Gastrocnemius medialis (tissue), 4 donors: Measurements from ENCODE around the gene ATP6V0B. TPM values are rescaled to one million over a fixed set of nuclear protein-coding genes. Genes with fewer than 3 reads are reported as not detected.

Experiments
- ATAC-seq, 2 donors: fragments of 150-250 bp; one replicate each; pipeline ENCODE4 v1.9.1; 2016
- DNase-seq, 2 donors: peaks; one replicate each; pipeline ENCODE4 v3.0.0-alpha.2; 2019
- H3K27ac ChIP-seq, 4 donors: fragments of 200-600 bp; sonication (generic); 1 replicate in 1 of 4; 2 replicates in 3 of 4; pipeline ENCODE4 v1.5.1; 2016 to 2018; ENCODE audit warnings: mild to moderate bottlenecking in 2 of 4, moderate library complexity in 1 of 4
- H3K27me3 ChIP-seq, 3 donors: fragments of 200-600 bp; sonication (generic) in 2 of 3; 1 replicate in 1 of 3; 2 replicates in 2 of 3; pipeline versions ENCODE4 v1.5.1 to v1.6.0; 2016 to 2019; ENCODE audit warnings: mild to moderate bottlenecking in 1 of 3, moderate library complexity in 1 of 3
- H3K36me3 ChIP-seq, 2 donors: fragments of 200-600 bp; sonication (generic) in 1 of 2; one replicate each; pipeline ENCODE4 v1.5.1; 2017 to 2018
- H3K4me1 ChIP-seq, 2 donors: fragments of 200-600 bp; sonication (generic) in 1 of 2; one replicate each; pipeline ENCODE4 v1.5.1; 2016 to 2017; ENCODE audit warnings: mild to moderate bottlenecking in 2 of 2
- H3K4me3 ChIP-seq, 4 donors: fragments of 200-600 bp; sonication (generic) in 3 of 4; 1 replicate in 1 of 4; 2 replicates in 3 of 4; pipeline ENCODE4 v1.5.1; 2016 to 2019; ENCODE audit warnings: mild to moderate bottlenecking in 2 of 4
- H3K9me3 ChIP-seq, 3 donors: fragments of 200-600 bp; sonication (generic) in 2 of 3; 1 replicate in 1 of 3; 2 replicates in 2 of 3; pipeline ENCODE4 v1.5.1; 2016 to 2019
- POLR2A ChIP-seq, 2 donors: fragments of 450-650 bp; IDR thresholded peaks; one replicate each; pipeline ENCODE4 v1.6.1; 2017; ENCODE audit warnings: antibody characterized with exemption in 2 of 2, mild to moderate bottlenecking in 2 of 2, moderate library complexity in 2 of 2
- in situ Hi-C, 4 donors: fragments of 200-750 bp; cut with MboI; loops; one replicate each; pipeline versions ENCODE4 v1.15.0 to v1.8.0; 2017; ENCODE audit warnings: low sequenced_read_pairs in 4 of 4
- intact Hi-C: fragments of 100-400 bp; cut with DNase I; formaldehyde crosslinking; loops from one replicate; pipeline ENCODE4 v1.15.1; 2023; ENCODE audit warnings: low total_unique reads
- total RNA-seq, 4 donors: library from RNA; depleted of rRNA; stranded (reverse); fragments of >200 nt; gene quantifications; one replicate each; pipeline versions ENCODE4 v1.1.0 to v1.2.3, GENCODE V29; 2016
- TF ChIP-seq, protein P1 (sequence below), 5 experiments: fragments of 450-650 bp in 3 of 5; fragments of 200-600 bp in 2 of 5; sonication (generic) in 2 of 5; IDR thresholded peaks in 4 of 5; conservative IDR thresholded peaks in 1 of 5; 1 replicate in 4 of 5; 2 replicates in 1 of 5; pipeline ENCODE4 v1.5.1; 2016 to 2019; ENCODE audit warnings: antibody characterized with exemption in 5 of 5, mild to moderate bottlenecking in 3 of 5, moderate library complexity in 3 of 5

The ATP6V0B gene
- total RNA-seq, 4 donors from 2014 or later: 156 to 242 (median 195) TPM

DNA sequence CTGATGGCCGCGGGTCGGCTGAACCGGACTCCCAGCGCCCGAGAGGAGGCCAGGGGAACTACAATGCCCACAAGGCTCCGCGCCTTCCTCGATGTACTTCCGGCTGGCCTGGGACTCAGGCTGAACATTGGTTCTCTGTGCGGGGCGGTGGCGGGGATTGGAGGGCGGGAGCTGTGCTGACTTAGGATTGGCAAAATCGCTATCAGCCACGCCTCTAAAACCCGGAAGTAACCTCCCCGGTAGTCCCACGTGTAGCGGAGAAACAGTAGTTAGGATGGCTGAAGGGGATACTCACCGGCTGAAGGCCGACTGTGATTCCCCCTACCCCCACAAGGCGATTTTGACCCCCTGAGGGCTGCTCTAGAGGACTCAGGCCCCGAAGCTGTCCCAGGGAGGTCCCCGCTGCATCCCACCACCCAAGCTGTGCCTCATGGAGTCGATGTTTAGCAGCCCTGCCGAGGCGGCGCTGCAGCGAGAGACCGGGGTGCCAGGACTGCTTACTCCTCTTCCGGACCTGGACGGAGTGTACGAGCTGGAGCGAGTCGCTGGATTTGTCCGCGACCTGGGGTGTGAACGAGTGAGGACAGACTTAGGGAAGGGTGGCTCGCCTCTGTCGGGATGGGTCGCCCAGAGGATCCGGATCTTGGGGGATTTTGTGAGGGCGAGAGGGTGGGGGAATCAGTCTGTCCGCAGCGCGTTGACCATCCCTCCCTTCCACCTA lies 4.9 kb upstream of the ATP6V0B start, which contains the start of gene DPH2:
DPH2 (plus strand) TSS at position 265 of the 721 bp plus-strand sequence; CDS start at position 431, 166 bp downstream.
- peak; percentile 82 to 89 for ATAC-seq
- peak within 1 kb of the TSS; percentile 91 to 98 (median 96) for H3K27ac ChIP-seq
- in situ Hi-C loops: no loop called here
- TF ChIP-seq, protein P1, sequence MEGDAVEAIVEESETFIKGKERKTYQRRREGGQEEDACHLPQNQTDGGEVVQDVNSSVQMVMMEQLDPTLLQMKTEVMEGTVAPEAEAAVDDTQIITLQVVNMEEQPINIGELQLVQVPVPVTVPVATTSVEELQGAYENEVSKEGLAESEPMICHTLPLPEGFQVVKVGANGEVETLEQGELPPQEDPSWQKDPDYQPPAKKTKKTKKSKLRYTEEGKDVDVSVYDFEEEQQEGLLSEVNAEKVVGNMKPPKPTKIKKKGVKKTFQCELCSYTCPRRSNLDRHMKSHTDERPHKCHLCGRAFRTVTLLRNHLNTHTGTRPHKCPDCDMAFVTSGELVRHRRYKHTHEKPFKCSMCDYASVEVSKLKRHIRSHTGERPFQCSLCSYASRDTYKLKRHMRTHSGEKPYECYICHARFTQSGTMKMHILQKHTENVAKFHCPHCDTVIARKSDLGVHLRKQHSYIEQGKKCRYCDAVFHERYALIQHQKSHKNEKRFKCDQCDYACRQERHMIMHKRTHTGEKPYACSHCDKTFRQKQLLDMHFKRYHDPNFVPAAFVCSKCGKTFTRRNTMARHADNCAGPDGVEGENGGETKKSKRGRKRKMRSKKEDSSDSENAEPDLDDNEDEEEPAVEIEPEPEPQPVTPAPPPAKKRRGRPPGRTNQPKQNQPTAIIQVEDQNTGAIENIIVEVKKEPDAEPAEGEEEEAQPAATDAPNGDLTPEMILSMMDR (IDR thresholded peaks at IDR 0.05 in 4 of 5, conservative IDR thresholded peaks at IDR 0.05 in 1 of 5): peak in 3 of 5 experiments; percentile 8 to 45 (median 18)
- TF ChIP-seq POLR2A (IDR thresholded peaks at IDR 0.05): peak; percentile 56 to 69
- peaks cover 21 to 39% of the 10 kb centered on the region in 2 donors for H3K4me1 ChIP-seq
- peak within 1 kb of the TSS; percentile 77 to 95 (median 88) for H3K4me3 ChIP-seq
- no peaks in the 10 kb centered on the region for H3K27me3 ChIP-seq
- H3K9me3 ChIP-seq: no peaks in the 10 kb centered on the region
- peaks cover 0 to 40% of the 10 kb centered on the region in 2 donors for H3K36me3 ChIP-seq
- intact Hi-C loops: loop anchor here (1.0 to 10.0 kb wide), 2 partner anchors 24 to 385 kb away; partner anchors contain the start of genes ERI3 and IPO13
- DNase-seq: peak; percentile 97 to 98

DNA sequence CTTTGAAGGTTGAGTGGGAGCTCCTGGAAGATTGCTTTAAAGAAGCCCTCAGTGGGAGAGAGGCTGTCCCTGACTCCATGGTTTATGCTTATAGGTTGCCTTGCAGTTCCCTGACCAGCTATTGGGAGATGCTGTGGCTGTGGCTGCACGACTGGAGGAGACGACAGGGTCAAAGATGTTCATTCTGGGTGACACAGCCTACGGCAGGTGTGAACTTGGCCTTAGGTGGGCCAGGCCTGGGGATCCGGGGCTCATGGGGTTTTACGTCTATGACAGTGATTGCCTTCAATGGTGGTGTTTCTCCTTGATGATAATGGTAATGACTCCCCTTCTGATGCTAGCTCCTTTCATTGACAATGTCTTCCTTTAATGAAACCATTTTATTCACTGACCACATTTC lies 4.3 kb upstream of the ATP6V0B start:
- peaks cover 0 to 34% of the 10 kb centered on the region in 2 donors for H3K36me3 ChIP-seq
- no peak for ATAC-seq
- H3K27ac ChIP-seq: peak overlapping the region; percentile 91 to 98 (median 96)
- TF ChIP-seq POLR2A (IDR thresholded peaks at IDR 0.05): no peak
- TF ChIP-seq, protein P1 (IDR thresholded peaks at IDR 0.05 in 4 of 5, conservative IDR thresholded peaks at IDR 0.05 in 1 of 5): no peak
- intact Hi-C loops: loop anchor here (10.0 kb wide), 1 partner anchor 384 kb away; the partner anchor contains the start of gene ERI3
- no peak for DNase-seq
- H3K27me3 ChIP-seq: no peaks in the 10 kb centered on the region
- peak overlapping the region; percentile 77 to 95 (median 88) for H3K4me3 ChIP-seq
- H3K4me1 ChIP-seq: peaks cover 23 to 43% of the 10 kb centered on the region in 2 donors
- no peaks in the 10 kb centered on the region for H3K9me3 ChIP-seq
- in situ Hi-C loops: no loop called here

DNA sequence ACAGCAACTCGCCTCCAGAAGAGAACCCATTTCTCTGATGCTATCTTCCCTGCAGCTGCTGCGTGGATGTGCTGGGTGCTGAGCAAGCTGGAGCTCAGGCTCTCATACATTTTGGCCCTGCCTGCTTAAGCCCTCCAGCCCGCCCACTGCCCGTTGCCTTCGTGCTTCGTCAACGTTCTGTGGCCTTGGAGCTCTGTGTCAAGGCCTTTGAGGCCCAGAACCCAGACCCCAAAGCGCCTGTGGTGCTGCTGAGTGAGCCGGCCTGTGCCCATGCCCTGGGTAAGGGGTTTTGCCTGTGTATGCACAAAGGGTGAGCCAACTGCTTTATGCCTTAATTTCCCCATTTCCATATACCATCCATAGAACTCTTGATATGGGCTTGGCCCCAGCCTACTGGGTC lies 3.8 kb upstream of the ATP6V0B start:
- no peaks in the 10 kb centered on the region for H3K27me3 ChIP-seq
- no peak for ATAC-seq
- H3K36me3 ChIP-seq: peaks cover 0 to 30% of the 10 kb centered on the region in 2 donors
- peak overlapping the region; percentile 91 to 98 (median 96) for H3K27ac ChIP-seq
- H3K4me1 ChIP-seq: peaks cover 27 to 47% of the 10 kb centered on the region in 2 donors
- no peak for DNase-seq
- intact Hi-C loops (loop anchor here (10.0 kb wide), 1 partner anchor 384 kb away; the partner anchor contains the start of gene ERI3), in situ Hi-C loops (no loop called here)
- peak overlapping the region in 3 of 4 donors; percentile 77 to 91 (median 86) for H3K4me3 ChIP-seq
- H3K9me3 ChIP-seq: no peaks in the 10 kb centered on the region
- TF ChIP-seq, protein P1 (IDR thresholded peaks at IDR 0.05 in 4 of 5, conservative IDR thresholded peaks at IDR 0.05 in 1 of 5): no peak
- no peak for TF ChIP-seq POLR2A (IDR thresholded peaks at IDR 0.05)

DNA sequence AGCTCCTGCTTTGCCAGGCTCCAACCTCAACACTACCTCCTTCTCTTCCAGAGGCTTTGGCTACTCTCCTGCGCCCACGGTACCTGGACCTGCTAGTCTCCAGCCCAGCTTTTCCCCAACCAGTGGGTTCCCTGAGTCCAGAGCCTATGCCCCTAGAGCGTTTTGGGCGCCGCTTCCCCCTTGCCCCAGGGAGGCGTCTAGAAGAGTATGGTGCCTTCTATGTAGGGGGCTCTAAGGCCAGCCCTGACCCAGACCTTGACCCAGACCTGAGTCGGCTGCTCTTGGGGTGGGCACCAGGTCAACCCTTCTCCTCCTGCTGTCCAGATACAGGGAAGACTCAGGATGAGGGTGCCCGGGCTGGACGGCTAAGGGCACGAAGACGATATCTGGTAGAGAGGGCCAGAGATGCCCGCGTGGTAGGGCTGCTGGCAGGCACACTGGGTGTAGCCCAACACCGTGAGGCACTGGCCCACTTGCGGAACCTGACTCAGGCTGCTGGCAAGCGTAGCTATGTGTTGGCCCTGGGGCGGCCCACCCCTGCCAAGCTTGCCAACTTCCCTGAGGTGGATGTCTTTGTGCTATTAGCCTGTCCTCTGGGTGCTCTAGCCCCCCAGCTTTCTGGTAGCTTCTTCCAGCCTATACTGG lies 3.3 kb upstream of the ATP6V0B start:
- in situ Hi-C loops (no loop called here), intact Hi-C loops (loop anchor here (10.0 kb wide), 1 partner anchor 383 kb away; the partner anchor contains the start of gene ERI3)
- peak overlapping the region in 2 of 4 donors; percentile 86 to 91 for H3K4me3 ChIP-seq
- peak in 1 of 2 donors; percentile 10 for ATAC-seq
- no peaks in the 10 kb centered on the region for H3K9me3 ChIP-seq
- TF ChIP-seq, protein P1 (IDR thresholded peaks at IDR 0.05 in 4 of 5, conservative IDR thresholded peaks at IDR 0.05 in 1 of 5): no peak
- no peak for TF ChIP-seq POLR2A (IDR thresholded peaks at IDR 0.05)
- no peaks in the 10 kb centered on the region for H3K27me3 ChIP-seq
- peak; percentile 54 to 89 for DNase-seq
- H3K4me1 ChIP-seq: peaks cover 33 to 52% of the 10 kb centered on the region in 2 donors
- peak overlapping the region; percentile 91 to 98 (median 96) for H3K27ac ChIP-seq
- H3K36me3 ChIP-seq: peaks cover 0 to 31% of the 10 kb centered on the region in 2 donors
